ENCODE data around the gene GRIK4. TPM values are rescaled to one million over a fixed set of nuclear protein-coding genes. Genes with fewer than 3 reads are reported as not detected.
A peak's percentile ranks its signal among the peaks of the same experiment; 100 is the strongest.

GRIK4 gene
- total and polyA plus RNA-seq, 2 donors = 0.05 to 0.37 TPM

- Histone ChIP-seq H3K4me1 (ENCODE audit: insufficient read depth) (no peaks in the 10 kb centered on the region), H3K4me3 (ENCODE audit: low read depth, low read length) (no peak overlapping the region), H3K27ac (ENCODE audit: low read depth) (no peak overlapping the region), H3K36me3 (ENCODE audit: insufficient read depth) (no peaks in the 10 kb centered on the region)
- 86% methylated on average over 3 of the region's 3 CpGs for WGBS
- DNase-seq (ENCODE audit: extremely low spot score) = no peak
These were observed 388.2 kb downstream of the GRIK4 start for GRCh38 chr11:120899720-120900119.

GRCh38 chr11:120900643-120901042 is 389.1 kb downstream of the GRIK4 start:
- Histone ChIP-seq H3K36me3 (ENCODE audit: insufficient read depth) (no peaks in the 10 kb centered on the region), H3K27ac (ENCODE audit: low read depth) (no peak overlapping the region), H3K4me3 (ENCODE audit: low read depth, low read length) (no peak overlapping the region), H3K4me1 (ENCODE audit: insufficient read depth) (no peaks in the 10 kb centered on the region)
- DNase-seq (ENCODE audit: extremely low spot score) = no peak
- WGBS = 23% methylated on average over 9 of the region's 9 CpGs

GRCh38 chr11:120903686-120904085 is 392.1 kb downstream of the GRIK4 start:
- Histone ChIP-seq H3K4me1 (ENCODE audit: insufficient read depth) (no peaks in the 10 kb centered on the region), H3K27ac (ENCODE audit: low read depth) (no peak overlapping the region), H3K36me3 (ENCODE audit: insufficient read depth) (no peaks in the 10 kb centered on the region), H3K4me3 (ENCODE audit: low read depth, low read length) (no peak overlapping the region)
- WGBS = 41% methylated on average over 9 of the region's 9 CpGs
- DNase-seq (ENCODE audit: extremely low spot score) = no peak

GRCh38 chr11:120904116-120904515 is 392.6 kb downstream of the GRIK4 start:
- H3K4me3 ChIP-seq (ENCODE audit: low read depth, low read length) = no peak overlapping the region
- 76% methylated on average over 4 of the region's 4 CpGs for WGBS
- no peaks in the 10 kb centered on the region for H3K36me3 ChIP-seq (ENCODE audit: insufficient read depth)
- H3K27ac ChIP-seq (ENCODE audit: low read depth) = no peak overlapping the region
- H3K4me1 ChIP-seq (ENCODE audit: insufficient read depth) = no peaks in the 10 kb centered on the region
- no peak for DNase-seq (ENCODE audit: extremely low spot score)

- WGBS = 83% methylated on average over 10 of the region's 10 CpGs
- Histone ChIP-seq H3K27ac (ENCODE audit: low read depth) (no peak overlapping the region), H3K4me1 (ENCODE audit: insufficient read depth) (no peaks in the 10 kb centered on the region), H3K4me3 (ENCODE audit: low read depth, low read length) (no peak overlapping the region), H3K36me3 (ENCODE audit: insufficient read depth) (no peaks in the 10 kb centered on the region)
- no peak for DNase-seq (ENCODE audit: extremely low spot score)
These were observed 395.2 kb downstream of the GRIK4 start for GRCh38 chr11:120906766-120907165.

GRCh38 chr11:120907971-120908370 is 396.4 kb downstream of the GRIK4 start:
- Histone ChIP-seq H3K27ac (ENCODE audit: low read depth) (peak overlapping the region; percentile 33), H3K4me3 (ENCODE audit: low read depth, low read length) (no peak overlapping the region), H3K4me1 (ENCODE audit: insufficient read depth) (no peaks in the 10 kb centered on the region), H3K36me3 (ENCODE audit: insufficient read depth) (no peaks in the 10 kb centered on the region)
- no peak for DNase-seq (ENCODE audit: extremely low spot score)
- 63% methylated on average over 1 of the region's 1 CpG for WGBS

GRCh38 chr11:120908461-120909181 is 397.1 kb downstream of the GRIK4 start:
- 58% methylated on average over 9 of the region's 9 CpGs for WGBS

GRCh38 chr11:120909676-120910416 is 398.3 kb downstream of the GRIK4 start:
- no peak for DNase-seq (ENCODE audit: extremely low spot score)
- H3K36me3 ChIP-seq (ENCODE audit: insufficient read depth) = no peaks in the 10 kb centered on the region
- no peaks in the 10 kb centered on the region for H3K4me1 ChIP-seq (ENCODE audit: insufficient read depth)
- 70% methylated on average over 5 of the region's 5 CpGs for WGBS
- H3K27ac ChIP-seq (ENCODE audit: low read depth) = no peak overlapping the region
- no peak overlapping the region for H3K4me3 ChIP-seq (ENCODE audit: low read depth, low read length)

More at GRCh38 chr11:120908461-120909181, 397.1 kb downstream of the GRIK4 start:
- Histone ChIP-seq H3K36me3 (ENCODE audit: insufficient read depth) (no peaks in the 10 kb centered on the region), H3K4me1 (ENCODE audit: insufficient read depth) (no peaks in the 10 kb centered on the region), H3K27ac (ENCODE audit: low read depth) (no peak overlapping the region), H3K4me3 (ENCODE audit: low read depth, low read length) (no peak overlapping the region)
- peak; percentile 26 for DNase-seq (ENCODE audit: extremely low spot score)

- Histone ChIP-seq H3K27ac (ENCODE audit: low read depth) (no peak overlapping the region), H3K4me1 (ENCODE audit: insufficient read depth) (no peaks in the 10 kb centered on the region), H3K4me3 (ENCODE audit: low read depth, low read length) (no peak overlapping the region), H3K36me3 (ENCODE audit: insufficient read depth) (no peaks in the 10 kb centered on the region)
- no peak for DNase-seq (ENCODE audit: extremely low spot score)
- 78% methylated on average over 3 of the region's 3 CpGs for WGBS
These were observed 400.4 kb downstream of the GRIK4 start for GRCh38 chr11:120911943-120912342.

- H3K4me3 ChIP-seq (ENCODE audit: low read depth, low read length) = no peak overlapping the region
- no peaks in the 10 kb centered on the region for H3K36me3 ChIP-seq (ENCODE audit: insufficient read depth)
- WGBS = 45% methylated on average over 5 of the region's 5 CpGs
- DNase-seq (ENCODE audit: extremely low spot score) = no peak
- H3K4me1 ChIP-seq (ENCODE audit: insufficient read depth) = no peaks in the 10 kb centered on the region
- no peak overlapping the region for H3K27ac ChIP-seq (ENCODE audit: low read depth)
These were observed 401.0 kb downstream of the GRIK4 start for GRCh38 chr11:120912504-120912903.

- WGBS = 84% methylated on average over 2 of the region's 2 CpGs
These were observed 401.4 kb downstream of the GRIK4 start for GRCh38 chr11:120912915-120913314.

GRCh38 chr11:120914021-120914420 is 402.5 kb downstream of the GRIK4 start:
- Histone ChIP-seq H3K4me1 (ENCODE audit: insufficient read depth) (no peaks in the 10 kb centered on the region), H3K27ac (ENCODE audit: low read depth) (no peak overlapping the region), H3K36me3 (ENCODE audit: insufficient read depth) (no peaks in the 10 kb centered on the region), H3K4me3 (ENCODE audit: low read depth, low read length) (no peak overlapping the region)
- 75% methylated on average over 5 of the region's 5 CpGs for WGBS
- no peak for DNase-seq (ENCODE audit: extremely low spot score)

More at GRCh38 chr11:120912915-120913314, 401.4 kb downstream of the GRIK4 start:
- Histone ChIP-seq H3K4me1 (ENCODE audit: insufficient read depth) (no peaks in the 10 kb centered on the region), H3K36me3 (ENCODE audit: insufficient read depth) (no peaks in the 10 kb centered on the region), H3K27ac (ENCODE audit: low read depth) (no peak overlapping the region), H3K4me3 (ENCODE audit: low read depth, low read length) (no peak overlapping the region)
- no peak for DNase-seq (ENCODE audit: extremely low spot score)

- 51% methylated on average over 4 of the region's 4 CpGs for WGBS
- H3K27ac ChIP-seq (ENCODE audit: low read depth) = no peak overlapping the region
- no peaks in the 10 kb centered on the region for H3K4me1 ChIP-seq (ENCODE audit: insufficient read depth)
- no peaks in the 10 kb centered on the region for H3K36me3 ChIP-seq (ENCODE audit: insufficient read depth)
- no peak for DNase-seq (ENCODE audit: extremely low spot score)
- H3K4me3 ChIP-seq (ENCODE audit: low read depth, low read length) = no peak overlapping the region
These were observed 403.1 kb downstream of the GRIK4 start for GRCh38 chr11:120914601-120915000.

GRCh38 chr11:120917559-120918239 is 406.2 kb downstream of the GRIK4 start:
- no peak for DNase-seq (ENCODE audit: extremely low spot score)
- Histone ChIP-seq H3K4me1 (ENCODE audit: insufficient read depth) (no peaks in the 10 kb centered on the region), H3K27ac (ENCODE audit: low read depth) (no peak overlapping the region), H3K4me3 (ENCODE audit: low read depth, low read length) (no peak overlapping the region), H3K36me3 (ENCODE audit: insufficient read depth) (no peaks in the 10 kb centered on the region)
- 64% methylated on average over 6 of the region's 6 CpGs for WGBS

Data from urinary bladder (tissue), 4 donors.